Measurements from ENCODE around the gene ASMTL.

GRCh38 chrX:1384658-1385252 is 68.0 kb downstream of the ASMTL start:
- TF ChIP-seq, protein P1, sequence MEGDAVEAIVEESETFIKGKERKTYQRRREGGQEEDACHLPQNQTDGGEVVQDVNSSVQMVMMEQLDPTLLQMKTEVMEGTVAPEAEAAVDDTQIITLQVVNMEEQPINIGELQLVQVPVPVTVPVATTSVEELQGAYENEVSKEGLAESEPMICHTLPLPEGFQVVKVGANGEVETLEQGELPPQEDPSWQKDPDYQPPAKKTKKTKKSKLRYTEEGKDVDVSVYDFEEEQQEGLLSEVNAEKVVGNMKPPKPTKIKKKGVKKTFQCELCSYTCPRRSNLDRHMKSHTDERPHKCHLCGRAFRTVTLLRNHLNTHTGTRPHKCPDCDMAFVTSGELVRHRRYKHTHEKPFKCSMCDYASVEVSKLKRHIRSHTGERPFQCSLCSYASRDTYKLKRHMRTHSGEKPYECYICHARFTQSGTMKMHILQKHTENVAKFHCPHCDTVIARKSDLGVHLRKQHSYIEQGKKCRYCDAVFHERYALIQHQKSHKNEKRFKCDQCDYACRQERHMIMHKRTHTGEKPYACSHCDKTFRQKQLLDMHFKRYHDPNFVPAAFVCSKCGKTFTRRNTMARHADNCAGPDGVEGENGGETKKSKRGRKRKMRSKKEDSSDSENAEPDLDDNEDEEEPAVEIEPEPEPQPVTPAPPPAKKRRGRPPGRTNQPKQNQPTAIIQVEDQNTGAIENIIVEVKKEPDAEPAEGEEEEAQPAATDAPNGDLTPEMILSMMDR (conservative IDR thresholded peaks at IDR 0.05; ENCODE audit: low read depth in 2 of 2), result no peak
- TF ChIP-seq EZH2phosphoT487 (IDR thresholded peaks at IDR 0.05; ENCODE audit: unreplicated experiment) (no peak), REST (IDR thresholded peaks at IDR 0.05; ENCODE audit: unreplicated experiment) (no peak), EZH2 (IDR thresholded peaks at IDR 0.05; ENCODE audit: low read depth, unreplicated experiment) (no peak), POLR2AphosphoS5 (IDR thresholded peaks at IDR 0.05; ENCODE audit: low read depth) (peak; percentile 47), NANOG (IDR thresholded peaks at IDR 0.05; ENCODE audit: borderline replicate concordance) (no peak), JUNB (IDR thresholded peaks at IDR 0.05; ENCODE audit: unreplicated experiment) (no peak)

Data from GM23338 (cell line).